A549 treated with RU486 at 1 μM for 4 hours (cell line): ENCODE data around the gene ADGB. TPM values are rescaled to one million over a fixed set of nuclear protein-coding genes. Genes with fewer than 3 reads are reported as not detected.

Source experiments
- total RNA-seq: library from RNA; stranded (reverse); fragments of 200-300 nt; extraction: Qiagen RNA extraction; gene quantifications from 5 replicates; pipeline ENCODE4 v1.2.3, GENCODE V29; 2022; ENCODE audit warnings: low read depth

Gene ADGB
- total RNA-seq = not detected in 5 replicates

GRCh38 chr6:146598772-146599405, at the start of gene ADGB:
Gene ADGB, plus strand, starts transcription at chr6:146598972. Its CDS starts 69 bp downstream, at chr6:146599041.

Other genes starting within 250 kb of the ADGB start
- gene RAB32, start 55.1 kb upstream of the ADGB start, total RNA-seq = 36.1 to 48.4 TPM (median 46.2 TPM) in 5 replicates